GM23338 (cell line): ENCODE measurements around the gene UBALD2. TPM values are rescaled to one million over a fixed set of nuclear protein-coding genes. Genes with fewer than 3 reads are reported as not detected.
A peak's percentile ranks its signal among the peaks of the same experiment; 100 is the strongest.
"Not testable (repeated sequence)": the region's sequence is repeated elsewhere in the genome, so short reads cannot be mapped to it uniquely, and the experiment has no call there.

Experiments used
- ATAC-seq: fragments of 200-7000 bp; cut with Tn5 transposase; 3 replicates; pipeline ENCODE4 v1.9.1; 2020
- DNase-seq: peaks from one replicate; pipeline ENCODE4 v3.0.0-alpha.2; 2015; ENCODE audit warnings: low spot score
- H2AFZ ChIP-seq: fragments of 200-600 bp; sonication (generic); 2 replicates; pipeline ENCODE4 v1.8.0; 2016; ENCODE audit warnings: antibody characterized with exemption, mild to moderate bottlenecking, moderate library complexity
- H3F3A ChIP-seq: fragments of 200-600 bp; sonication (generic); replicated peaks from 2 replicates; pipeline ENCODE4 v1.8.0; 2017; ENCODE audit warnings: antibody characterized with exemption, mixed run types, low read depth
- H3K27ac ChIP-seq: fragments of 200-600 bp; sonication (generic); 2 replicates; pipeline ENCODE4 v1.6.1; 2016; ENCODE audit warnings: low read depth
- H3K27me3 ChIP-seq: fragments of 200-600 bp; sonication (generic); 2 replicates; pipeline ENCODE4 v1.8.0; 2016; ENCODE audit warnings: mild to moderate bottlenecking, mixed run types, moderate library complexity; ENCODE audit not compliant: insufficient read depth
- H3K36me3 ChIP-seq: fragments of 200-600 bp; sonication (generic); 2 replicates; pipeline ENCODE4 v1.8.0; 2016; ENCODE audit warnings: mild to moderate bottlenecking; ENCODE audit not compliant: insufficient read depth
- H3K4me1 ChIP-seq: fragments of 200-600 bp; sonication (generic); 2 replicates; pipeline ENCODE4 v1.8.0; 2016; ENCODE audit warnings: mild to moderate bottlenecking, moderate library complexity; ENCODE audit not compliant: insufficient read depth
- H3K4me2 ChIP-seq: fragments of 200-600 bp; sonication (generic); 2 replicates; pipeline ENCODE4 v1.7.1; 2017; ENCODE audit warnings: mixed run types
- H3K4me3 ChIP-seq: fragments of 200-600 bp; sonication (generic); 2 replicates; pipeline ENCODE4 v1.6.1; 2016; ENCODE audit warnings: mixed run types
- H3K79me2 ChIP-seq: fragments of 200-600 bp; sonication (generic); replicated peaks from 2 replicates; pipeline ENCODE4 v1.8.0; 2017; ENCODE audit warnings: mild to moderate bottlenecking; ENCODE audit not compliant: insufficient read depth
- H3K9me2 ChIP-seq: fragments of 200-600 bp; sonication (generic); 2 replicates; pipeline ENCODE4 v1.8.0; 2017; ENCODE audit not compliant: insufficient read depth
- H4K20me1 ChIP-seq: fragments of 200-600 bp; sonication (generic); replicated peaks from 2 replicates; pipeline ENCODE4 v1.8.0; 2017; ENCODE audit warnings: mild to moderate bottlenecking; ENCODE audit not compliant: insufficient read depth
- H3K27ac Mint-ChIP-seq: 2 replicates; pipeline ENCODE4 v1.8.0; 2020; ENCODE audit warnings: inconsistent platforms, mild to moderate bottlenecking, moderate library complexity, mixed read lengths
- H3K27me3 Mint-ChIP-seq: 3 replicates; pipeline ENCODE4 v1.8.0; 2022; ENCODE audit warnings: low read depth, mild to moderate bottlenecking, moderate library complexity, mixed read lengths, inconsistent platforms; ENCODE audit not compliant: insufficient read depth, poor library complexity
- H3K36me3 Mint-ChIP-seq: 3 replicates; pipeline ENCODE4 v1.8.0; 2021; ENCODE audit warnings: low read depth, mild to moderate bottlenecking, inconsistent platforms, moderate library complexity, mixed read lengths
- H3K4me1 Mint-ChIP-seq: 3 replicates; pipeline ENCODE4 v1.8.0; 2020; ENCODE audit warnings: mild to moderate bottlenecking, inconsistent platforms, mixed read lengths
- H3K4me3 Mint-ChIP-seq: 3 replicates; pipeline ENCODE4 v1.8.0; 2021; ENCODE audit warnings: moderate library complexity, mild to moderate bottlenecking, inconsistent platforms, mixed read lengths
- H3K9me3 Mint-ChIP-seq: 3 replicates; pipeline ENCODE4 v1.8.0; 2020; ENCODE audit warnings: moderate library complexity, mild to moderate bottlenecking, inconsistent platforms, mixed read lengths
- EZH2 ChIP-seq: fragments of 200-600 bp; sonication (generic); IDR thresholded peaks from one replicate; pipeline ENCODE4 v1.8.0; 2017; ENCODE audit warnings: antibody characterized with exemption, mild to moderate bottlenecking, low read depth; ENCODE audit not compliant: unreplicated experiment
- JUNB ChIP-seq: IDR thresholded peaks from one replicate; pipeline ENCODE4 v1.6.1; 2016; ENCODE audit warnings: antibody characterized with exemption; ENCODE audit not compliant: unreplicated experiment
- NANOG ChIP-seq: IDR thresholded peaks from 2 replicates; pipeline ENCODE4 v1.6.1; 2016; ENCODE audit warnings: antibody characterized with exemption, borderline replicate concordance
- POLR2AphosphoS5 ChIP-seq: IDR thresholded peaks from 2 replicates; pipeline ENCODE4 v1.6.1; 2016; ENCODE audit warnings: antibody characterized with exemption, low read depth
- ZNF114 ChIP-seq: fragments of 250-450 bp; sonication (Bioruptor Pico); IDR thresholded peaks from 2 replicates; pipeline ENCODE4 v1.5.0; 2020; ENCODE audit warnings: mild to moderate bottlenecking, moderate library complexity
- polyA plus RNA-seq: library from polyadenylated mRNA; unstranded; fragments of >200 nt; fragmentation: Nextera tagmentation; extraction: Ambion mirVana; gene quantifications from 2 replicates; pipeline ENCODE4 v1.2.1, GENCODE V29; 2016
- total RNA-seq: library from RNA; depleted of rRNA; stranded (reverse); fragments of >200 nt; shearing (Covaris generic); gene quantifications from 2 replicates; pipeline ENCODE4 v1.2.3, GENCODE V29; 2014
- TF ChIP-seq, protein P1 (sequence below): fragments of 250-450 bp; sonication (Bioruptor Pico); IDR thresholded peaks from 2 replicates; pipeline ENCODE4 v1.5.0; 2020; ENCODE audit warnings: mild to moderate bottlenecking, moderate library complexity

Gene UBALD2
- total and polyA plus RNA-seq, 2 experiments from 2014 or later = 2.2 to 3.1 TPM

DNA sequence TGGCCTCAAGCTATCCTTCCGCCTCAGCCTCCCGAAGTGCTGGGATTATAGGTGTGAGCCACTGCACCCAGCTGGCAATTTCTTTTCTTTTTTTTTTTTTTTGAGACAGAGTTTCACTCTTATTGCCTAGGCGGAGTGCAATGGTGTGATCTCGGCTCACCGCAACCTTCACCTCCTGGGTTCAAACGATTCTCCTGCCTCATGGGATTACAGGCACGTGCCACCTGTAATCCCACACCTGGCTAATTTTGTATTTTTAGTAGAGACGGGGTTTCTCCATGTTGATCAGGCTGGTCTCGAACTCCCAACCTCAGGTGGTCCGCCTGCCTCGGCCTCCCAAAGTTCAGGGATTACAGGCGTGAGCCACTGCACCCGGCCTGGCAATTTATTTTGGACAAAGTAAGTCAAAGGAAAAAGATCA lies 2.4 kb downstream of the UBALD2 start:
- not testable (repeated sequence) for H3K27me3 ChIP-seq, DNase-seq, H3K9me2 ChIP-seq, ATAC-seq, H4K20me1 ChIP-seq, H3K36me3 ChIP-seq, H3K9me3 Mint-ChIP-seq, H3F3A ChIP-seq, H2AFZ ChIP-seq
- Histone ChIP-seq H3K79me2 (peaks cover 21% of the 10 kb centered on the region), H3K4me2 (peak overlapping the region; percentile 55; the same call in 1 of the 2 replicates), H3K27ac (peak overlapping the region; percentile 76), H3K4me3 (0 out of 2 replicates have a peak overlapping the region, but pooled peaks have one; percentile 28), H3K4me1 (peaks cover 32% of the 10 kb centered on the region)
- H3K27me3 Mint-ChIP-seq = peaks cover 15% of the 10 kb centered on the region
- H3K27ac Mint-ChIP-seq = peak overlapping the region; percentile 94
- peaks cover 11% of the 10 kb centered on the region; the same call in 2 of the 3 replicates for H3K36me3 Mint-ChIP-seq
- peaks cover 54% of the 10 kb centered on the region for H3K4me1 Mint-ChIP-seq
- peak overlapping the region; percentile 50 for H3K4me3 Mint-ChIP-seq

DNA sequence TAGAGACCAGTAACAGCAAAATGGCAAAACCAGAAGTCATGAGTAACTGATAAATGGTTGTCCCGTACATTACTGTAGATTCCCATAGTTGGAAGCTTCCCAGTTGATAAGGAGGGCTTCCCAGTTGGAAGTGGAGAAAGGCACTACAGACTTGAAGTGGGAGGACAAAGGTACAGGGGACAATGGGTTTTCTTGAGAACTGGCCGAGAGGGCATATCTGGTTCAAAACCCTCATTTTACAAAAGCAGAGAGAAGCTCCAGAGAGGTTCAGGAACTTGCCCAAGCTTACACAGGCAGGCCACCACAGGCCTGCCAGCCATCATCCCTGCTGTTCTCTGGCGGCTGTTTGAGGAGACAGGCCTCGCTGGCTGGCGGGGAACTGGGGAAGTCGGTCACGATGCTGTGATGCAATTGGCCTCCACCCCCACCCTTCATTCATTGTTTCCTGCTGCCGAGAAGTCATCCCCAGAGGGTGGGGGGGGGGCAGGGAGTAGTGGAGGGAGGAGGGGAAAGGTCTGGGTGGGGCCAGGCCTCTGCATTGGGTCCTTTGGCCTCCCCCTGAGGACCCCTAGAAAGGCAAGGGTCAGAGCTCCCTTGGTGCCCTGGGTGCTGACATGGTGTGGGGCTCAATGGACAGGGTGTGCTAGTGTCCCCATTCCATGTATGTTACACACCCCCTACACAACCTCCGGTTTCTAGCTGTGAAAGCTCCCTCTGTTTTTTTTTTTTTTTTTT lies 3.0 kb downstream of the UBALD2 start:
- peak overlapping the region; percentile 50 for H3K4me3 Mint-ChIP-seq
- Histone ChIP-seq H3K9me2 (no peaks in the 10 kb centered on the region), H2AFZ (no peak overlapping the region), H3K4me3 (0 out of 2 replicates have a peak overlapping the region, but pooled peaks have one; percentile 28), H3K27me3 (no peaks in the 10 kb centered on the region), H4K20me1 (no peaks in the 10 kb centered on the region), H3K79me2 (peaks cover 21% of the 10 kb centered on the region), H3K4me2 (peak overlapping the region; percentile 55; the same call in 1 of the 2 replicates), H3K27ac (peak overlapping the region; percentile 76), H3F3A (peaks cover 3% of the 10 kb centered on the region; the same call in 1 of the 2 replicates), H3K4me1 (peaks cover 32% of the 10 kb centered on the region), H3K36me3 (no peaks in the 10 kb centered on the region)
- ATAC-seq (peak; percentile 0; the same call in 2 of the 3 replicates), DNase-seq (peak; percentile 56)
- peaks cover 11% of the 10 kb centered on the region; the same call in 2 of the 3 replicates for H3K36me3 Mint-ChIP-seq
- H3K9me3 Mint-ChIP-seq = no peaks in the 10 kb centered on the region
- H3K27me3 Mint-ChIP-seq = peaks cover 20% of the 10 kb centered on the region
- H3K27ac Mint-ChIP-seq = peak overlapping the region; percentile 94
- no peak for TF ChIP-seq POLR2AphosphoS5
- no peak for TF ChIP-seq JUNB
- TF ChIP-seq NANOG = no peak
- no peak for TF ChIP-seq ZNF114 (CRISPR knock-in tag)
- H3K4me1 Mint-ChIP-seq = peaks cover 53% of the 10 kb centered on the region

DNA sequence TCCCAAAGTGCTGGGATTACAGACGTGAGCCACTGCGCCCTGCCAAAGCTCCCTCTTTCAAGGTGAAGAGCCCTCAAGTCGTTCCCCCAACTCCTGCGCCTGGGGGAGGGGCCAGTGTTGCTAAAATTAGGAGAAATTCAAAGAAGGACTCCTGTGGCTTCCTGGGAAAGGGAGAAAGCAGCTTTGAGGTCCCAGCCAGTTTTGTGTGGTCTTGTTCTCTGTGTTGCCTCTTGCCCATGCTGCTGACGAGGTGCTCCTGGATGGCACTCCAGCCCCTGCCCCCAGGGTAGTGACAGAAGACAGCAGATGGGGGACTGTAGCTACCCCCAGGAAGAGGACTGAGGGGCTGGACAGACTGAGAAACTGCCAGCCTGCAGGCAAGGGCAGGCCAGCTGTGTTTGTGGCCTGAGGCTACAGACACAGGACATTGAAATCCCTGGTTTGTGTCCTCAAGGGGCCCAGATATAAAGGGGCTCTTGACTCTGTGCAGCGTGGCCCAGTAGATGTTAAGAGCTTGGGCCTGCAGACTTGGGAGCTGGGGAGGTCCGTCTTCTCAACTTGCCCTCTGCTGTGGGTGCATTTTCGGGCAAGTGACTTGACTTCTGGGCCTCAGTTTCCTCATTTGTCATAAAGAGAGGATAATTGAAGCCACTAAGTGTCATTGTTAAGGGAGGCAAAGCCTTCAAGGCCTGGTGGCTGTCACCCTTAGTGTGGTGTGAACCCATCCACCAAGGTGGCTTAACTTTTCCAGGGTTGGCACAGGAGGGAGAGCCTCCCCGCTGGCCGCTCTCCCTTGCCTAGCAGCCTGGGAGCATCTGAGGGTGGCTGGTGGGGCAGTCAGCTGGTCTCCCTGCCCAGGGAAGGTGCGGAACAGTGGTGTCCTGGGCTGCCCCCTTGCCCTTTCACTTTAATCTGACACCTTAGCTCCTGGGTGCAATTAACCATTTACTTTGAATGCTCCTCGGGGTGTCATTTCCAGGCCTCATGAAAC lies 4.1 kb downstream of the UBALD2 start:
- no peak for ATAC-seq
- Mint-ChIP-seq H3K27me3 (peaks cover 22% of the 10 kb centered on the region), H3K27ac (peak overlapping the region; percentile 92), H3K4me3 (no peak overlapping the region), H3K9me3 (no peaks in the 10 kb centered on the region), H3K36me3 (peaks cover 11% of the 10 kb centered on the region; the same call in 2 of the 3 replicates), H3K4me1 (peaks cover 55% of the 10 kb centered on the region)
- Histone ChIP-seq H3K27ac (peak overlapping the region; percentile 72; the same call in 1 of the 2 replicates), H3K36me3 (no peaks in the 10 kb centered on the region), H3K27me3 (no peaks in the 10 kb centered on the region), H3K79me2 (peaks cover 21% of the 10 kb centered on the region), H3F3A (peaks cover 3% of the 10 kb centered on the region; the same call in 1 of the 2 replicates), H2AFZ (no peak overlapping the region), H4K20me1 (no peaks in the 10 kb centered on the region), H3K4me1 (peaks cover 29% of the 10 kb centered on the region), H3K4me2 (peak overlapping the region; percentile 48; the same call in 1 of the 2 replicates), H3K4me3 (no peak overlapping the region), H3K9me2 (no peaks in the 10 kb centered on the region)
- DNase-seq = peak; percentile 53
- no peak for TF ChIP-seq NANOG
- TF ChIP-seq, protein P1, sequence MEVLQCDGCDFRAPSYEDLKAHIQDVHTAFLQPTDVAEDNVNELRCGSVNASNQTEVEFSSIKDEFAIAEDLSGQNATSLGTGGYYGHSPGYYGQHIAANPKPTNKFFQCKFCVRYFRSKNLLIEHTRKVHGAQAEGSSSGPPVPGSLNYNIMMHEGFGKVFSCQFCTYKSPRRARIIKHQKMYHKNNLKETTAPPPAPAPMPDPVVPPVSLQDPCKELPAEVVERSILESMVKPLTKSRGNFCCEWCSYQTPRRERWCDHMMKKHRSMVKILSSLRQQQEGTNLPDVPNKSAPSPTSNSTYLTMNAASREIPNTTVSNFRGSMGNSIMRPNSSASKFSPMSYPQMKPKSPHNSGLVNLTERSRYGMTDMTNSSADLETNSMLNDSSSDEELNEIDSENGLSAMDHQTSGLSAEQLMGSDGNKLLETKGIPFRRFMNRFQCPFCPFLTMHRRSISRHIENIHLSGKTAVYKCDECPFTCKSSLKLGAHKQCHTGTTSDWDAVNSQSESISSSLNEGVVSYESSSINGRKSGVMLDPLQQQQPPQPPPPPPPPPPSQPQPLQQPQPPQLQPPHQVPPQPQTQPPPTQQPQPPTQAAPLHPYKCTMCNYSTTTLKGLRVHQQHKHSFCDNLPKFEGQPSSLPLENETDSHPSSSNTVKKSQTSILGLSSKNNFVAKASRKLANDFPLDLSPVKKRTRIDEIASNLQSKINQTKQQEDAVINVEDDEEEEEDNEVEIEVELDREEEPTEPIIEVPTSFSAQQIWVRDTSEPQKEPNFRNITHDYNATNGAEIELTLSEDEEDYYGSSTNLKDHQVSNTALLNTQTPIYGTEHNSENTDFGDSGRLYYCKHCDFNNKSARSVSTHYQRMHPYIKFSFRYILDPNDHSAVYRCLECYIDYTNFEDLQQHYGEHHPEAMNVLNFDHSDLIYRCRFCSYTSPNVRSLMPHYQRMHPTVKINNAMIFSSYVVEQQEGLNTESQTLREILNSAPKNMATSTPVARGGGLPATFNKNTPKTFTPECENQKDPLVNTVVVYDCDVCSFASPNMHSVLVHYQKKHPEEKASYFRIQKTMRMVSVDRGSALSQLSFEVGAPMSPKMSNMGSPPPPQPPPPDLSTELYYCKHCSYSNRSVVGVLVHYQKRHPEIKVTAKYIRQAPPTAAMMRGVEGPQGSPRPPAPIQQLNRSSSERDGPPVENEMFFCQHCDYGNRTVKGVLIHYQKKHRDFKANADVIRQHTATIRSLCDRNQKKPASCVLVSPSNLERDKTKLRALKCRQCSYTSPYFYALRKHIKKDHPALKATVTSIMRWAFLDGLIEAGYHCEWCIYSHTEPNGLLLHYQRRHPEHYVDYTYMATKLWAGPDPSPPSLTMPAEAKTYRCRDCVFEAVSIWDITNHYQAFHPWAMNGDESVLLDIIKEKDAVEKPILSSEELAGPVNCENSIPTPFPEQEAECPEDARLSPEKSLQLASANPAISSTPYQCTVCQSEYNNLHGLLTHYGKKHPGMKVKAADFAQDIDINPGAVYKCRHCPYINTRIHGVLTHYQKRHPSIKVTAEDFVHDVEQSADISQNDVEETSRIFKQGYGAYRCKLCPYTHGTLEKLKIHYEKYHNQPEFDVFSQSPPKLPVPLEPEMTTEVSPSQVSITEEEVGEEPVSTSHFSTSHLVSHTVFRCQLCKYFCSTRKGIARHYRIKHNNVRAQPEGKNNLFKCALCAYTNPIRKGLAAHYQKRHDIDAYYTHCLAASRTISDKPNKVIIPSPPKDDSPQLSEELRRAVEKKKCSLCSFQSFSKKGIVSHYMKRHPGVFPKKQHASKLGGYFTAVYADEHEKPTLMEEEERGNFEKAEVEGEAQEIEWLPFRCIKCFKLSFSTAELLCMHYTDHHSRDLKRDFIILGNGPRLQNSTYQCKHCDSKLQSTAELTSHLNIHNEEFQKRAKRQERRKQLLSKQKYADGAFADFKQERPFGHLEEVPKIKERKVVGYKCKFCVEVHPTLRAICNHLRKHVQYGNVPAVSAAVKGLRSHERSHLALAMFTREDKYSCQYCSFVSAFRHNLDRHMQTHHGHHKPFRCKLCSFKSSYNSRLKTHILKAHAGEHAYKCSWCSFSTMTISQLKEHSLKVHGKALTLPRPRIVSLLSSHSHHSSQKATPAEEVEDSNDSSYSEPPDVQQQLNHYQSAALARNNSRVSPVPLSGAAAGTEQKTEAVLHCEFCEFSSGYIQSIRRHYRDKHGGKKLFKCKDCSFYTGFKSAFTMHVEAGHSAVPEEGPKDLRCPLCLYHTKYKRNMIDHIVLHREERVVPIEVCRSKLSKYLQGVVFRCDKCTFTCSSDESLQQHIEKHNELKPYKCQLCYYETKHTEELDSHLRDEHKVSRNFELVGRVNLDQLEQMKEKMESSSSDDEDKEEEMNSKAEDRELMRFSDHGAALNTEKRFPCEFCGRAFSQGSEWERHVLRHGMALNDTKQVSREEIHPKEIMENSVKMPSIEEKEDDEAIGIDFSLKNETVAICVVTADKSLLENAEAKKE (CRISPR knock-in tag) = no peak
- TF ChIP-seq EZH2 = no peak
